LNCaP clone FGC (cell line): ENCODE results near the gene PLA2G15.

Source experiments
- DNase-seq: peaks from one replicate; pipeline ENCODE4 v3.0.0-alpha.2; 2011; ENCODE audit warnings: low read depth
- H3K4me3 ChIP-seq: 2 replicates; pipeline ENCODE4 v1.5.1; 2011; ENCODE audit warnings: mild to moderate bottlenecking, low read depth, low read length, control low read depth
- CTCF ChIP-seq: IDR thresholded peaks from 2 replicates; pipeline ENCODE4 v1.5.1; 2012; ENCODE audit warnings: mild to moderate bottlenecking; ENCODE audit not compliant: control insufficient read depth, insufficient read depth; ENCODE audit errors: extremely low read depth

Gene PLA2G15

GRCh38 chr16:68306633-68307032 is 61.5 kb downstream of the PLA2G15 start:
- no peak for TF ChIP-seq CTCF
- no peak for DNase-seq
- H3K4me3 ChIP-seq = no peak overlapping the region

GRCh38 chr16:68309799-68310198 is 64.6 kb downstream of the PLA2G15 start:
- no peak for TF ChIP-seq CTCF
- H3K4me3 ChIP-seq = peak overlapping the region; percentile 97

GRCh38 chr16:68310437-68310773 is 65.2 kb downstream of the PLA2G15 start:
- H3K4me3 ChIP-seq = peak overlapping the region; percentile 97
- TF ChIP-seq CTCF = no peak
- no peak for DNase-seq

More at GRCh38 chr16:68309799-68310198, 64.6 kb downstream of the PLA2G15 start:
- no peak for DNase-seq
